Neuronal stem cell (in vitro differentiated cells): Measurements from ENCODE around the gene MTG2.

Experiments
- DNase-seq: peaks from one replicate; pipeline ENCODE4 v3.0.0-alpha.2; 2013; ENCODE audit warnings: low spot score
- H2AFZ ChIP-seq: one replicate; pipeline ENCODE4 v1.6.1; 2013; ENCODE audit warnings: mild to moderate bottlenecking, low read length, inconsistent platforms
- H2AK5ac ChIP-seq: 2 replicates; pipeline ENCODE4 v1.6.1; 2013; ENCODE audit warnings: low read depth, mild to moderate bottlenecking, inconsistent platforms, low read length, moderate library complexity, mixed read lengths
- H2BK120ac ChIP-seq: 2 replicates; pipeline ENCODE4 v1.6.1; 2013; ENCODE audit warnings: low read depth, mild to moderate bottlenecking, inconsistent platforms, low read length, moderate library complexity, mixed read lengths
- H2BK12ac ChIP-seq: one replicate; pipeline ENCODE4 v1.6.1; 2013; ENCODE audit warnings: low read length, inconsistent platforms
- H2BK15ac ChIP-seq: 2 replicates; pipeline ENCODE4 v1.6.1; 2013; ENCODE audit warnings: mild to moderate bottlenecking, low read length, inconsistent platforms, mixed read lengths
- H2BK5ac ChIP-seq: one replicate; pipeline ENCODE4 v1.6.1; 2013; ENCODE audit warnings: inconsistent platforms, mild to moderate bottlenecking, low read length, moderate library complexity
- H3K14ac ChIP-seq: one replicate; pipeline ENCODE4 v1.6.1; 2013; ENCODE audit warnings: low read length, inconsistent platforms
- H3K18ac ChIP-seq: 2 replicates; pipeline ENCODE4 v1.6.1; 2013; ENCODE audit warnings: low read length, inconsistent platforms
- H3K23ac ChIP-seq: 2 replicates; pipeline ENCODE4 v1.6.1; 2013; ENCODE audit warnings: low read depth, mild to moderate bottlenecking, mixed read lengths, low read length, inconsistent platforms; ENCODE audit not compliant: poor library complexity
- H3K27ac ChIP-seq: replicated peaks from 3 replicates; pipeline ENCODE4 v1.5.1; 2013; ENCODE audit warnings: low read length, inconsistent platforms
- H3K27me3 ChIP-seq, 3 experiments: 2 replicates each; pipeline ENCODE4 v1.6.1; 2013; ENCODE audit warnings: low read length in 3 of 3, mild to moderate bottlenecking in 2 of 3, inconsistent platforms in 1 of 3, low read depth in 1 of 3, mixed read lengths in 1 of 3, moderate library complexity in 1 of 3; ENCODE audit not compliant: control insufficient read depth in 3 of 3, insufficient read depth in 3 of 3
- H3K36me3 ChIP-seq, 2 donors: replicated peaks in 1 of 2; 2 replicates each; pipeline ENCODE4 v1.6.1; 2013; ENCODE audit warnings: low read length in 2 of 2; ENCODE audit not compliant: control insufficient read depth in 2 of 2, insufficient read depth in 2 of 2
- H3K4ac ChIP-seq: 2 replicates; pipeline ENCODE4 v1.6.1; 2013; ENCODE audit warnings: inconsistent platforms, mild to moderate bottlenecking, low read length, moderate library complexity
- H3K4me1 ChIP-seq, 2 donors: 1 replicate in 1 of 2; 2 replicates in 1 of 2; pipeline ENCODE4 v1.6.1; 2013; ENCODE audit warnings: low read length in 2 of 2, low read depth in 1 of 2; ENCODE audit not compliant: control insufficient read depth in 2 of 2, insufficient read depth in 1 of 2
- H3K4me2 ChIP-seq: one replicate; pipeline ENCODE4 v1.6.1; 2013; ENCODE audit warnings: mild to moderate bottlenecking, low read length, inconsistent platforms; ENCODE audit not compliant: insufficient read depth, poor library complexity, severe bottlenecking
- H3K4me3 ChIP-seq, 2 donors: 2 replicates each; pipeline ENCODE4 v1.5.1; 2013; ENCODE audit warnings: low read length in 2 of 2, mild to moderate bottlenecking in 2 of 2, inconsistent platforms in 1 of 2, moderate library complexity in 1 of 2
- H3K79me1 ChIP-seq: one replicate; pipeline ENCODE4 v1.6.1; 2013; ENCODE audit warnings: low read depth, mild to moderate bottlenecking, inconsistent platforms, low read length, moderate library complexity
- H3K9ac ChIP-seq: one replicate; pipeline ENCODE4 v1.6.1; 2013; ENCODE audit warnings: mild to moderate bottlenecking, low read depth, low read length, inconsistent platforms; ENCODE audit not compliant: poor library complexity
- H3K9me3 ChIP-seq, 2 donors: replicated peaks in 1 of 2; 2 replicates each; pipeline versions ENCODE3 to v1.6.1; 2013; ENCODE audit warnings: low read length in 2 of 2, mild to moderate bottlenecking in 2 of 2, inconsistent platforms in 1 of 2, low read depth in 1 of 2, mixed read lengths in 1 of 2, moderate library complexity in 1 of 2; ENCODE audit not compliant: control insufficient read depth in 2 of 2, insufficient read depth in 1 of 2
- H4K8ac ChIP-seq: one replicate; pipeline ENCODE4 v1.6.1; 2013; ENCODE audit warnings: low read depth, mild to moderate bottlenecking, inconsistent platforms, low read length, moderate library complexity
- H4K91ac ChIP-seq: one replicate; pipeline ENCODE4 v1.6.1; 2013; ENCODE audit warnings: low read length, low read depth, mild to moderate bottlenecking, inconsistent platforms; ENCODE audit not compliant: poor library complexity
- WGBS, 2 donors: extraction: QIAGEN DNeasy Blood & Tissue Kit; methylation state at CpG; one replicate each; pipeline ENCODE4 v1.1.7; 2013; ENCODE audit warnings: missing lambda C conversion rate in 2 of 2, mixed read lengths in 1 of 2; ENCODE audit not compliant: insufficient read length in 2 of 2, insufficient replicate concordance in 1 of 2; ENCODE audit errors: extremely low coverage in 2 of 2; 5-methylcytosine and 5-hydroxymethylcytosine counted together

MTG2 gene

GRCh38 chr20:62164879-62165761 is 17.7 kb upstream of the MTG2 start:
- Histone ChIP-seq H3K4ac (no peak overlapping the region), H4K91ac (no peak overlapping the region), H3K79me1 (peaks cover 14% of the 10 kb centered on the region), H3K27ac (no peak overlapping the region), H2AK5ac (no peak overlapping the region), H3K4me1 (no peaks in the 10 kb centered on the region), H3K27me3 (no peaks in the 10 kb centered on the region), H3K23ac (peak overlapping the region; percentile 65), H2AFZ (no peak overlapping the region), H2BK5ac (peak overlapping the region; percentile 35), H2BK15ac (no peak overlapping the region), H3K4me2 (no peak overlapping the region), H2BK120ac (no peak overlapping the region), H3K36me3 (peaks cover 61 to 89% of the 10 kb centered on the region in 2 donors), H3K4me3 (no peak overlapping the region), H3K14ac (no peak overlapping the region), H4K8ac (peak overlapping the region; percentile 72), H3K9ac (peak overlapping the region; percentile 44), H2BK12ac (no peak overlapping the region), H3K9me3 (no peaks in the 10 kb centered on the region), H3K18ac (no peak overlapping the region)
- no peak for DNase-seq
- WGBS, 2 donors: no CpG with 5 or more reads among the region's 41 CpGs

- no peak overlapping the region for H3K4me2 ChIP-seq
- H4K8ac ChIP-seq: no peak overlapping the region
- H2BK5ac ChIP-seq: no peak overlapping the region
- no peak for DNase-seq
- H3K9ac ChIP-seq: peak overlapping the region; percentile 44
- peaks cover 61 to 82% of the 10 kb centered on the region in 2 donors for H3K36me3 ChIP-seq
- H2AK5ac ChIP-seq: no peak overlapping the region
- no peak overlapping the region for H3K4ac ChIP-seq
- H3K18ac ChIP-seq: no peak overlapping the region
- no peaks in the 10 kb centered on the region for H3K9me3 ChIP-seq
- no peak overlapping the region for H4K91ac ChIP-seq
- no peak overlapping the region for H2AFZ ChIP-seq
- H2BK120ac ChIP-seq: no peak overlapping the region
- H3K14ac ChIP-seq: no peak overlapping the region
- H3K4me1 ChIP-seq: no peaks in the 10 kb centered on the region
- H3K27me3 ChIP-seq: no peaks in the 10 kb centered on the region
- H2BK15ac ChIP-seq: no peak overlapping the region
- H2BK12ac ChIP-seq: peak overlapping the region; percentile 41
- peaks cover 14% of the 10 kb centered on the region for H3K79me1 ChIP-seq
- H3K4me3 ChIP-seq: no peak overlapping the region
- H3K23ac ChIP-seq: no peak overlapping the region
- WGBS, 2 donors: no CpG with 5 or more reads among the region's 25 CpGs
- H3K27ac ChIP-seq: no peak overlapping the region
Measured at GRCh38 chr20:62165762-62166399, 16.9 kb upstream of the MTG2 start.

GRCh38 chr20:62167474-62167873 is 15.4 kb upstream of the MTG2 start:
- Histone ChIP-seq H3K9ac (no peak overlapping the region), H3K4me2 (no peak overlapping the region), H3K79me1 (peaks cover 14% of the 10 kb centered on the region), H3K14ac (no peak overlapping the region), H4K8ac (no peak overlapping the region), H2BK15ac (no peak overlapping the region), H2BK5ac (no peak overlapping the region), H3K27ac (no peak overlapping the region), H2BK12ac (no peak overlapping the region), H3K18ac (no peak overlapping the region), H2BK120ac (no peak overlapping the region), H3K27me3 (no peaks in the 10 kb centered on the region), H3K36me3 (peaks cover 53 to 76% of the 10 kb centered on the region in 2 donors), H4K91ac (no peak overlapping the region), H2AK5ac (no peak overlapping the region), H3K4ac (no peak overlapping the region), H3K9me3 (no peaks in the 10 kb centered on the region), H3K23ac (no peak overlapping the region), H3K4me1 (no peaks in the 10 kb centered on the region), H2AFZ (no peak overlapping the region), H3K4me3 (peak overlapping the region in 1 of 2 donors; percentile 47)
- DNase-seq: no peak
- WGBS, 2 donors: no CpG with 5 or more reads among the region's 6 CpGs

- no peak overlapping the region for H3K4me2 ChIP-seq
- no peak overlapping the region for H3K4me3 ChIP-seq
- no peaks in the 10 kb centered on the region for H3K4me1 ChIP-seq
- H4K8ac ChIP-seq: no peak overlapping the region
- peaks cover 14% of the 10 kb centered on the region for H3K79me1 ChIP-seq
- no peak overlapping the region for H2BK120ac ChIP-seq
- no peak overlapping the region for H3K18ac ChIP-seq
- H3K23ac ChIP-seq: no peak overlapping the region
- no CpG with 5 or more reads among the region's 4 CpGs for WGBS, 2 donors
- H4K91ac ChIP-seq: no peak overlapping the region
- H3K14ac ChIP-seq: no peak overlapping the region
- H2AK5ac ChIP-seq: no peak overlapping the region
- no peak overlapping the region for H3K4ac ChIP-seq
- H3K27ac ChIP-seq: no peak overlapping the region
- no peak overlapping the region for H3K9ac ChIP-seq
- H2BK12ac ChIP-seq: no peak overlapping the region
- no peak for DNase-seq
- H3K36me3 ChIP-seq: peaks cover 48 to 76% of the 10 kb centered on the region in 2 donors
- H3K27me3 ChIP-seq: no peaks in the 10 kb centered on the region
- no peaks in the 10 kb centered on the region for H3K9me3 ChIP-seq
- H2AFZ ChIP-seq: no peak overlapping the region
- H2BK15ac ChIP-seq: no peak overlapping the region
- H2BK5ac ChIP-seq: no peak overlapping the region
Measured at GRCh38 chr20:62168061-62168460, 14.8 kb upstream of the MTG2 start.
